Psoas muscle (tissue), 8 donors: Measurements from ENCODE around the gene AQP7. TPM values are rescaled to one million over a fixed set of nuclear protein-coding genes. Genes with fewer than 3 reads are reported as not detected.
"Not testable (repeated sequence)": the region's sequence is repeated elsewhere in the genome, so short reads cannot be mapped to it uniquely, and the experiment has no call there.

Source experiments
- ATAC-seq, 4 donors: fragments of 200-7000 bp; cut with Tn5 transposase; one replicate each; pipeline ENCODE4 v1.9.1; 2020; ENCODE audit warnings: moderate library complexity in 3 of 4, mild to moderate bottlenecking in 2 of 4
- DNase-seq, 2 donors: peaks; one replicate each; pipeline ENCODE4 v3.0.0-alpha.2; 2020
- H3K27ac ChIP-seq: fragments of 200-600 bp; one replicate; pipeline ENCODE4 v1.8.0; 2022
- H3K27me3 ChIP-seq, 3 donors: fragments of 200-600 bp in 1 of 3; one replicate each; pipeline versions ENCODE4 v1.6.1 to v1.8.0; 2013 to 2022; ENCODE audit warnings: low read length in 2 of 3, mild to moderate bottlenecking in 2 of 3, moderate library complexity in 1 of 3; ENCODE audit not compliant: insufficient read depth in 3 of 3
- H3K36me3 ChIP-seq, 2 donors: fragments of 200-600 bp in 1 of 2; one replicate each; pipeline versions ENCODE4 v1.6.1 to v1.8.0; 2013 to 2022; ENCODE audit warnings: low read depth in 1 of 2, mild to moderate bottlenecking in 1 of 2, moderate library complexity in 1 of 2; ENCODE audit not compliant: insufficient read depth in 1 of 2
- H3K4me1 ChIP-seq: fragments of 200-600 bp; one replicate; pipeline ENCODE4 v1.8.0; 2022
- H3K4me3 ChIP-seq: fragments of 200-600 bp; one replicate; pipeline ENCODE4 v1.8.0; 2022; ENCODE audit warnings: mild to moderate bottlenecking
- H3K9me3 ChIP-seq: fragments of 200-600 bp; one replicate; pipeline ENCODE4 v1.8.0; 2022
- CTCF ChIP-seq: fragments of 200-600 bp; IDR thresholded peaks from one replicate; pipeline ENCODE4 v1.8.0; 2022; ENCODE audit warnings: antibody characterized with exemption
- WGBS, 3 donors: extraction: QIAGEN DNeasy Blood & Tissue Kit; methylation state at CpG; one replicate each; pipeline versions ENCODE4 v1.1.6 to v1.1.7; 2013; 5-methylcytosine and 5-hydroxymethylcytosine counted together
- intact Hi-C, 2 donors: fragments of 100-400 bp; cut with DNase I; formaldehyde crosslinking; loops; one replicate each; pipeline versions ENCODE4 v1.11.0 to v1.14.2; 2022
- polyA plus RNA-seq, 3 donors: library from polyadenylated mRNA; stranded (reverse); fragments of 200-250 nt; gene quantifications; one replicate each; pipeline ENCODE4 v1.2.3, GENCODE V29; 2013
- total RNA-seq, 4 donors: library from RNA; stranded (reverse); fragmentation: NEBNext Ultra II Directional in 2 of 4; extraction: Animal tissue kit (Norgen Biotek cat#: 25700) in 2 of 4; gene quantifications; one replicate each; pipeline versions ENCODE4 v1.2.1 to v1.2.4, GENCODE V29; 2021 to 2023
- donor health status: healthy with polysubstance abuse.
- donor health status: DM: no; HTN: no; CAD: no; lungs with moderate emphysema.
- donor health status: Bipolar disorder and iron deficiency.
- donor health status: healthy.
- donor health status: DM: yes; HTN: yes; CAD: no.
- donor health status: DM: no; HTN: no; CAD: no.
- donor health status: DM: no; HTN: no; CAD: no.
- donor health status: DM: yes; HTN: yes; CAD: no.

AQP7 gene
- total and polyA plus RNA-seq, 7 donors, result 8.6 to 45.0 (median 10.8) TPM

- Histone ChIP-seq H3K36me3 (peaks cover 15 to 89% of the 10 kb centered on the region in 2 donors), H3K4me3 (no peak overlapping the region), H3K9me3 (no peaks in the 10 kb centered on the region), H3K4me1 (no peaks in the 10 kb centered on the region), H3K27me3 (no peaks in the 10 kb centered on the region), H3K27ac (no peak overlapping the region)
- ATAC-seq (no peak), DNase-seq (no peak)
- TF ChIP-seq CTCF, result no peak
- intact Hi-C loops, result no loop called here
- WGBS, 3 donors, result 90 to 97% (median 95%) methylated on average over 2 of the region's 2 CpGs
Measured at GRCh38 chr9:33364127-33364526, 38.2 kb downstream of the AQP7 start.

GRCh38 chr9:33358641-33359040 is 43.7 kb downstream of the AQP7 start:
- H3K27me3 ChIP-seq, intact Hi-C loops, DNase-seq, H3K9me3 ChIP-seq, H3K4me1 ChIP-seq, ATAC-seq, H3K4me3 ChIP-seq, H3K27ac ChIP-seq: not testable (repeated sequence)
- peaks cover 0 to 84% of the 10 kb centered on the region in 2 donors for H3K36me3 ChIP-seq
- 95 to 98% (median 97%) methylated on average over 3 of the region's 3 CpGs for WGBS, 3 donors

GRCh38 chr9:33355933-33356332 is 46.4 kb downstream of the AQP7 start:
- DNase-seq (no peak), ATAC-seq (no peak)
- Histone ChIP-seq H3K36me3 (peaks cover 4 to 93% of the 10 kb centered on the region in 2 donors), H3K4me1 (no peaks in the 10 kb centered on the region), H3K27ac (no peak overlapping the region), H3K4me3 (no peak overlapping the region), H3K9me3 (no peaks in the 10 kb centered on the region), H3K27me3 (no peaks in the 10 kb centered on the region)
- no peak for TF ChIP-seq CTCF
- 95 to 98% (median 97%) methylated on average over 1 of the region's 1 CpG for WGBS, 3 donors
- intact Hi-C loops, result no loop called here

- no peak overlapping the region for H3K4me3 ChIP-seq
- DNase-seq (no peak), ATAC-seq (no peak)
- H3K36me3 ChIP-seq, result peaks cover 4 to 94% of the 10 kb centered on the region in 2 donors
- WGBS, 3 donors, result 63 to 74% (median 69%) methylated on average over 5 of the region's 5 CpGs
- no peaks in the 10 kb centered on the region for H3K27me3 ChIP-seq
- H3K27ac ChIP-seq, result no peak overlapping the region
- H3K9me3 ChIP-seq, result no peaks in the 10 kb centered on the region
- no peaks in the 10 kb centered on the region for H3K4me1 ChIP-seq
- no peak for TF ChIP-seq CTCF
- intact Hi-C loops, result no loop called here
Measured at GRCh38 chr9:33354651-33355211, 47.6 kb downstream of the AQP7 start.

GRCh38 chr9:33351547-33351946 is 50.8 kb downstream of the AQP7 start:
- ATAC-seq (peak in 3 of 4 donors; percentile 33 to 41 (median 38)), DNase-seq (no peak)
- no peaks in the 10 kb centered on the region for H3K4me1 ChIP-seq
- peaks cover 6 to 98% of the 10 kb centered on the region in 2 donors for H3K36me3 ChIP-seq
- H3K4me3 ChIP-seq, result no peak overlapping the region
- no peaks in the 10 kb centered on the region for H3K27me3 ChIP-seq
- no peak overlapping the region for H3K27ac ChIP-seq
- no peak for TF ChIP-seq CTCF
- WGBS, 3 donors, result 81 to 83% (median 81%) methylated on average over 4 of the region's 4 CpGs
- H3K9me3 ChIP-seq, result no peaks in the 10 kb centered on the region
- intact Hi-C loops, result no loop called here
